ENCODE measurements around the gene SIGLECL1. TPM values are rescaled to one million over a fixed set of nuclear protein-coding genes. Genes with fewer than 3 reads are reported as not detected.

The SIGLECL1 gene
- total RNA-seq, 1 donor from 2014 or later, result not detected

- CTCF ChIA-PET, result no interaction called here
- Mint-ChIP-seq H3K4me3 (no peak overlapping the region), H3K27me3 (peaks cover 33% of the 10 kb centered on the region), H3K9me3 (peaks cover 14% of the 10 kb centered on the region), H3K27ac (no peak overlapping the region), H3K4me1 (peaks cover 2% of the 10 kb centered on the region), H3K36me3 (ENCODE audit: low read depth) (no peaks in the 10 kb centered on the region)
- ATAC-seq (ENCODE audit: low read depth) (no peak), DNase-seq (no peak)
- no peak for TF ChIP-seq CTCF (IDR thresholded peaks at IDR 0.05)
- intact Hi-C loops (cut with micrococcal nuclease), result no loop called here
- POLR2A ChIA-PET, result no interaction called here
Measured at GRCh38 chr19:51277112-51277511, 26.2 kb downstream of the SIGLECL1 start.

- Mint-ChIP-seq H3K27me3 (peaks cover 33% of the 10 kb centered on the region), H3K27ac (no peak overlapping the region), H3K4me1 (no peaks in the 10 kb centered on the region), H3K4me3 (no peak overlapping the region), H3K36me3 (ENCODE audit: low read depth) (no peaks in the 10 kb centered on the region), H3K9me3 (peaks cover 11% of the 10 kb centered on the region)
- DNase-seq, result no peak
- no peak for ATAC-seq (ENCODE audit: low read depth)
- ChIA-PET POLR2A (no interaction called here), CTCF (no interaction called here)
- TF ChIP-seq CTCF (IDR thresholded peaks at IDR 0.05), result no peak
- intact Hi-C loops (cut with micrococcal nuclease), result no loop called here
Measured at GRCh38 chr19:51282335-51282734, 31.5 kb downstream of the SIGLECL1 start.

- DNase-seq, result no peak
- Mint-ChIP-seq H3K4me3 (no peak overlapping the region), H3K27me3 (peaks cover 11% of the 10 kb centered on the region), H3K27ac (no peak overlapping the region), H3K4me1 (no peaks in the 10 kb centered on the region), H3K9me3 (peaks cover 4% of the 10 kb centered on the region), H3K36me3 (ENCODE audit: low read depth) (no peaks in the 10 kb centered on the region)
- no peak for TF ChIP-seq CTCF (IDR thresholded peaks at IDR 0.05)
- intact Hi-C loops (cut with micrococcal nuclease), result no loop called here
- POLR2A ChIA-PET, result no interaction called here
- ATAC-seq (ENCODE audit: low read depth), result no peak
- CTCF ChIA-PET, result no interaction called here
Measured at GRCh38 chr19:51285682-51286081, 34.8 kb downstream of the SIGLECL1 start.

GRCh38 chr19:51289635-51290034 lies 38.8 kb downstream of the SIGLECL1 start:
- Mint-ChIP-seq H3K27me3 (peaks cover 12% of the 10 kb centered on the region), H3K36me3 (ENCODE audit: low read depth) (no peaks in the 10 kb centered on the region), H3K4me3 (no peak overlapping the region), H3K9me3 (no peaks in the 10 kb centered on the region), H3K27ac (no peak overlapping the region), H3K4me1 (no peaks in the 10 kb centered on the region)
- intact Hi-C loops (cut with micrococcal nuclease), result no loop called here
- TF ChIP-seq CTCF (IDR thresholded peaks at IDR 0.05), result no peak
- DNase-seq (no peak), ATAC-seq (ENCODE audit: low read depth) (no peak)
- CTCF ChIA-PET, result no interaction called here
- POLR2A ChIA-PET, result no interaction called here

GRCh38 chr19:51292971-51293370 lies 42.1 kb downstream of the SIGLECL1 start:
- ChIA-PET CTCF (no interaction called here), POLR2A (no interaction called here)
- Mint-ChIP-seq H3K36me3 (ENCODE audit: low read depth) (no peaks in the 10 kb centered on the region), H3K4me3 (no peak overlapping the region), H3K27ac (no peak overlapping the region), H3K27me3 (peaks cover 17% of the 10 kb centered on the region), H3K9me3 (no peaks in the 10 kb centered on the region), H3K4me1 (no peaks in the 10 kb centered on the region)
- TF ChIP-seq CTCF (IDR thresholded peaks at IDR 0.05), result no peak
- intact Hi-C loops (cut with micrococcal nuclease), result no loop called here
- no peak for DNase-seq
- no peak for ATAC-seq (ENCODE audit: low read depth)

Data from activated B cell treated with CpG ODN at 0.5 μM for 24 hours (primary cell).